Suprapubic skin (tissue), 4 donors: ENCODE data around the gene UNC50. TPM values are rescaled to one million over a fixed set of nuclear protein-coding genes. Genes with fewer than 3 reads are reported as not detected.
A peak's percentile ranks its signal among the peaks of the same experiment; 100 is the strongest.

Source experiments
- DNase-seq, 2 donors: peaks; one replicate each; pipeline ENCODE4 v3.0.0-alpha.2; 2019; ENCODE audit warnings: low spot score in 2 of 2
- H3K27ac ChIP-seq: fragments of 200-600 bp; sonication (generic); one replicate; pipeline ENCODE4 v1.5.1; 2019
- H3K27me3 ChIP-seq: fragments of 200-600 bp; sonication (generic); one replicate; pipeline ENCODE4 v1.5.1; 2019
- H3K36me3 ChIP-seq: fragments of 200-600 bp; sonication (generic); one replicate; pipeline ENCODE4 v1.5.1; 2019
- H3K4me1 ChIP-seq: fragments of 200-600 bp; sonication (generic); one replicate; pipeline ENCODE4 v1.5.1; 2019
- H3K4me3 ChIP-seq: fragments of 200-600 bp; sonication (generic); one replicate; pipeline ENCODE4 v1.5.1; 2019; ENCODE audit warnings: mild to moderate bottlenecking
- H3K9me3 ChIP-seq: fragments of 200-600 bp; sonication (generic); one replicate; pipeline ENCODE4 v1.5.1; 2019
- CTCF ChIP-seq, 2 donors: fragments of 200-600 bp in 1 of 2; fragments of 450-650 bp in 1 of 2; sonication (generic) in 1 of 2; IDR thresholded peaks; one replicate each; pipeline ENCODE4 v1.5.1; 2016 to 2019; ENCODE audit warnings: antibody characterized with exemption in 2 of 2, mild to moderate bottlenecking in 1 of 2, moderate library complexity in 1 of 2
- EP300 ChIP-seq: sonication (generic); formaldehyde crosslinking; IDR thresholded peaks from one replicate; pipeline ENCODE4 v1.6.1; 2017; ENCODE audit warnings: antibody characterized with exemption
- POLR2A ChIP-seq, 2 donors: fragments of 450-650 bp; IDR thresholded peaks; one replicate each; pipeline ENCODE4 v1.6.1; 2017; ENCODE audit warnings: antibody characterized with exemption in 2 of 2, mild to moderate bottlenecking in 2 of 2, moderate library complexity in 2 of 2
- POLR2AphosphoS5 ChIP-seq, 3 donors: sonication (generic); formaldehyde crosslinking; IDR thresholded peaks; one replicate each; pipeline ENCODE4 v1.6.1; 2017; ENCODE audit warnings: antibody characterized with exemption in 3 of 3
- WGBS: methylation state at CpG from one replicate; pipeline ENCODE4 v1.1.5; 2018; 5-methylcytosine and 5-hydroxymethylcytosine counted together
- total RNA-seq, 4 donors: library from RNA; depleted of rRNA; stranded (reverse); fragments of >200 nt; gene quantifications; one replicate each; pipeline ENCODE4 v1.1.0, GENCODE V29; 2016

UNC50 gene
- 10 to 100 TPM; 34.0 to 45.4 (median 40.4) TPM for total RNA-seq

GRCh38 chr2:98608116-98608961 lies at the start of gene UNC50, which contains the start of gene COA5:
Gene UNC50, plus strand, starts transcription at chr2:98608589. Its CDS starts 1,171 bp downstream, at chr2:98609760.
Gene COA5, minus strand, starts transcription at chr2:98608512. Its CDS starts 107 bp downstream, at chr2:98608405.
- DNase-seq, result peak; percentile 94 to 95
- H3K4me1 ChIP-seq, result peaks cover 56% of the 10 kb centered on the region
- peak; percentile 78 to 99 (median 96) for TF ChIP-seq POLR2AphosphoS5 (IDR thresholded peaks at IDR 0.05)
- TF ChIP-seq EP300, result no peak
- peak in 1 of 2 donors; percentile 5 for TF ChIP-seq CTCF (IDR thresholded peaks at IDR 0.05)
- TF ChIP-seq POLR2A (IDR thresholded peaks at IDR 0.05), result peak; percentile 13 to 92

GRCh38 chr2:98558852-98559530 lies 49.4 kb upstream of the UNC50 start:
- Histone ChIP-seq H3K27me3 (no peaks in the 10 kb centered on the region), H3K27ac (no peak overlapping the region), H3K4me1 (no peaks in the 10 kb centered on the region), H3K4me3 (no peak overlapping the region), H3K36me3 (peaks cover 45% of the 10 kb centered on the region), H3K9me3 (no peaks in the 10 kb centered on the region)
- no peak for DNase-seq
- WGBS, result 94% methylated on average over 16 of the region's 16 CpGs
- TF ChIP-seq EP300, result no peak
- TF ChIP-seq CTCF (IDR thresholded peaks at IDR 0.05), result no peak
- no peak for TF ChIP-seq POLR2AphosphoS5 (IDR thresholded peaks at IDR 0.05)
- no peak for TF ChIP-seq POLR2A (IDR thresholded peaks at IDR 0.05)

More at GRCh38 chr2:98608116-98608961, at the start of gene UNC50, which contains the start of gene COA5:
- Histone ChIP-seq H3K27ac (peak within 1 kb of the TSS; percentile 97), H3K27me3 (no peaks in the 10 kb centered on the region), H3K9me3 (no peaks in the 10 kb centered on the region), H3K36me3 (peaks cover 20% of the 10 kb centered on the region), H3K4me3 (peak within 1 kb of the TSS; percentile 92)
- 0% methylated on average over 38 of the region's 93 CpGs for WGBS

GRCh38 chr2:98559581-98559980 lies 48.8 kb upstream of the UNC50 start:
- no peak for TF ChIP-seq POLR2A (IDR thresholded peaks at IDR 0.05)
- no peak for TF ChIP-seq CTCF (IDR thresholded peaks at IDR 0.05)
- TF ChIP-seq EP300, result no peak
- TF ChIP-seq POLR2AphosphoS5 (IDR thresholded peaks at IDR 0.05), result no peak
- Histone ChIP-seq H3K9me3 (no peaks in the 10 kb centered on the region), H3K4me3 (no peak overlapping the region), H3K4me1 (no peaks in the 10 kb centered on the region), H3K27me3 (no peaks in the 10 kb centered on the region), H3K36me3 (peaks cover 45% of the 10 kb centered on the region), H3K27ac (no peak overlapping the region)
- DNase-seq, result no peak
- WGBS, result 100% methylated on average over 3 of the region's 3 CpGs

GRCh38 chr2:98560256-98560771 lies 48.1 kb upstream of the UNC50 start:
- H3K4me3 ChIP-seq, result no peak overlapping the region
- H3K27me3 ChIP-seq, result no peaks in the 10 kb centered on the region
- no peak for DNase-seq
- TF ChIP-seq POLR2AphosphoS5 (IDR thresholded peaks at IDR 0.05) (no peak), CTCF (IDR thresholded peaks at IDR 0.05) (no peak), EP300 (no peak)
- H3K36me3 ChIP-seq, result peaks cover 45% of the 10 kb centered on the region
- WGBS, result 87% methylated on average over 9 of the region's 9 CpGs
- no peaks in the 10 kb centered on the region for H3K4me1 ChIP-seq
- H3K27ac ChIP-seq, result no peak overlapping the region
- H3K9me3 ChIP-seq, result no peaks in the 10 kb centered on the region

- DNase-seq, result no peak
- Histone ChIP-seq H3K27me3 (no peaks in the 10 kb centered on the region), H3K9me3 (no peaks in the 10 kb centered on the region), H3K4me1 (no peaks in the 10 kb centered on the region), H3K27ac (no peak overlapping the region), H3K4me3 (no peak overlapping the region), H3K36me3 (peaks cover 45% of the 10 kb centered on the region)
- TF ChIP-seq EP300 (no peak), POLR2AphosphoS5 (IDR thresholded peaks at IDR 0.05) (no peak), POLR2A (IDR thresholded peaks at IDR 0.05) (no peak), CTCF (IDR thresholded peaks at IDR 0.05) (no peak)
- WGBS, result 91% methylated on average over 9 of the region's 9 CpGs
These were observed 47.4 kb upstream of the UNC50 start for GRCh38 chr2:98561018-98561417.
